HTR-8/SVneo (cell line): ENCODE results near the gene FANCG.

Source experiments
- DNase-seq: peaks from one replicate; pipeline ENCODE4 v3.0.0; 2011; ENCODE audit warnings: low spot score, mixed read lengths; ENCODE audit not compliant: insufficient read length
- FAIRE-seq: peaks from 2 replicates; lab custom pipeline; 2011; peaks lifted over from hg19 to GRCh38; lab: Jason Lieb, UNC

The FANCG gene

GRCh38 chr9:35079426-35080341 is at the start of gene FANCG:
TSS of gene FANCG (minus strand) at chr9:35079942. CDS start at chr9:35079524, 418 bp downstream.
- FAIRE-seq (no peak), DNase-seq (peak; percentile 81)

- FAIRE-seq, result no peak
- DNase-seq, result peak; percentile 65
These were observed 37.3 kb upstream of the FANCG start for GRCh38 chr9:35116898-35117551.

- no peak for FAIRE-seq
- no peak for DNase-seq
These were observed 36.8 kb upstream of the FANCG start for GRCh38 chr9:35116539-35116897.

GRCh38 chr9:35115680-35116538 is 36.2 kb upstream of the FANCG start, which contains the start of gene ATOSB:
TSS of gene ATOSB (minus strand) at chr9:35115862. CDS start at chr9:35108274, 7,588 bp downstream.
- FAIRE-seq, result no peak
- DNase-seq, result peak; percentile 65

- FAIRE-seq, result no peak
- DNase-seq, result no peak
These were observed 35.3 kb upstream of the FANCG start for GRCh38 chr9:35114840-35115628.

GRCh38 chr9:35114113-35114839 is 34.5 kb upstream of the FANCG start:
- peak; percentile 32 for DNase-seq
- no peak for FAIRE-seq

GRCh38 chr9:35112257-35113020 is 32.7 kb upstream of the FANCG start:
- FAIRE-seq (no peak), DNase-seq (no peak)

GRCh38 chr9:35111001-35111933 is 31.5 kb upstream of the FANCG start:
- no peak for FAIRE-seq
- peak; percentile 80 for DNase-seq

- DNase-seq, result no peak
- no peak for FAIRE-seq
These were observed 30.6 kb upstream of the FANCG start for GRCh38 chr9:35110327-35110761.

- DNase-seq, result no peak
- FAIRE-seq, result no peak
These were observed 29.3 kb upstream of the FANCG start for GRCh38 chr9:35108946-35109575.

- no peak for FAIRE-seq
- DNase-seq, result no peak
These were observed 28.7 kb upstream of the FANCG start for GRCh38 chr9:35108461-35108860.

- no peak for DNase-seq
- no peak for FAIRE-seq
These were observed 27.9 kb upstream of the FANCG start for GRCh38 chr9:35107297-35108290.

GRCh38 chr9:35106343-35106730 is 26.6 kb upstream of the FANCG start:
- FAIRE-seq, result no peak
- no peak for DNase-seq

GRCh38 chr9:35105571-35106342 is 26.0 kb upstream of the FANCG start:
- DNase-seq (no peak), FAIRE-seq (no peak)

GRCh38 chr9:35105126-35105525 is 25.4 kb upstream of the FANCG start:
- DNase-seq, result no peak

More at GRCh38 chr9:35105126-35105525, 25.4 kb upstream of the FANCG start:
- FAIRE-seq, result no peak
